Left forelimb (tissue), 1 donor: ENCODE measurements around the gene CWC25.
"Not testable (repeated sequence)": the region's sequence is repeated elsewhere in the genome, so short reads cannot be mapped to it uniquely, and the experiment has no call there.

Source experiments
- DNase-seq: peaks from one replicate; pipeline ENCODE4 v3.0.0-alpha.2; 2018; ENCODE audit warnings: low spot score

CWC25 gene

GRCh38 chr17:38824899-38825761 is at the start of gene CWC25:
CWC25 (minus strand) TSS chr17:38825321; CDS start chr17:38825183, 138 bp downstream.
- peak; percentile 100 for DNase-seq

GRCh38 chr17:38873640-38874380 is 48.7 kb upstream of the CWC25 start:
- DNase-seq: no peak

GRCh38 chr17:38872671-38873385 is 47.7 kb upstream of the CWC25 start:
- no peak for DNase-seq

GRCh38 chr17:38872027-38872511 is 46.9 kb upstream of the CWC25 start:
- DNase-seq: no peak

- no peak for DNase-seq
These were observed 46.3 kb upstream of the CWC25 start for GRCh38 chr17:38871247-38872015.

GRCh38 chr17:38870259-38871165 is 45.4 kb upstream of the CWC25 start:
- DNase-seq: peak; percentile 86

GRCh38 chr17:38869526-38870258 is 44.6 kb upstream of the CWC25 start, which contains the start of gene LASP1:
LASP1 (plus strand) TSS chr17:38870058; CDS start chr17:38870190, 132 bp downstream.
- peak; percentile 95 for DNase-seq

- peak; percentile 97 for DNase-seq
These were observed 43.9 kb upstream of the CWC25 start for GRCh38 chr17:38868817-38869525.

GRCh38 chr17:38867968-38868816 is 43.1 kb upstream of the CWC25 start:
- no peak for DNase-seq

GRCh38 chr17:38867179-38867967 is 42.3 kb upstream of the CWC25 start:
- no peak for DNase-seq

GRCh38 chr17:38864636-38865398 is 39.7 kb upstream of the CWC25 start:
- DNase-seq: no peak

- no peak for DNase-seq
These were observed 36.3 kb upstream of the CWC25 start for GRCh38 chr17:38861399-38861843.

- no peak for DNase-seq
These were observed 32.1 kb upstream of the CWC25 start for GRCh38 chr17:38857271-38857670.

- not testable (repeated sequence) for DNase-seq
These were observed 30.1 kb upstream of the CWC25 start for GRCh38 chr17:38855101-38855714.

- peak; percentile 94 for DNase-seq
These were observed 28.4 kb upstream of the CWC25 start, which contains the start of gene RPL23 for GRCh38 chr17:38853292-38854219. RPL23 (minus strand) TSS chr17:38853721; CDS start chr17:38853710, 11 bp downstream.
